HG03571 (cell line): ENCODE measurements around the gene PLA2G2D.

Experiments used
- ATAC-seq: cut with Tn5 transposase; IDR thresholded peaks from one replicate; pipeline ENCODE4 v1.9.1; 2021; ENCODE audit not compliant: unreplicated experiment

The PLA2G2D gene

DNA sequence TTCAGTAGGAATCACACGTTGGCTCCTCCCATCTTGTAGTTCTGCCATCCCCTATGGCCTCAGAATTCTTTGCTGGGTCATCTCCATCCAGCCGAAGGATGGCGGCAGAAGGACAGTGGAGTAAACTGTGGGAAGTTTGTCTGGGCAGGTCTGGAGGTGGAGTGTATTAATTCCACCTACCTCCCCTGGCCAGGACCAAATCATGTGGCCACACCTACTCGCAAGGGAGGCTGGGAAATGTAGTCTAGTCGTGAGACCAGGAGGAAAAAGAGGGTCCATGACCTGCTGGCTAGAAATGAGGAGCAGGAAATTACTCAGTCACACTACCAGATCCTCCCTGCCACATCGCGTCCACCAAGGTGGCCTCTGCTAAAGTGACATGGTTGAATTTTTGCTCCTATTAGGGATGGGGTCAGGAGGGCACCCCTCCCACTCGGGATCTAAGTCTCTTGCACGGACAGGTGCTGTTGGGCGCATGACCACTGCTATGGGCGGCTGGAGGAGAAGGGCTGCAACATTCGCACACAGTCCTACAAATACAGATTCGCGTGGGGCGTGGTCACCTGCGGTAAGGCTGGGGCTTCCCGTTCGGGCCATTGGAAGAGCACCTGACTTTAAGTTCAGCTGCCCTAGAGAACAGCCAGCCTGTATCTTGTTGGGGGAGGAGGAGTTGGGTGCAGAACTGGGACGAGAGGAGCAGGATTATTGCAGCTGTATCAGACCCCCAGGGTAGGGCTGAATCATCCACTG lies 29.8 kb downstream of the PLA2G2D start:
- ATAC-seq, result no peak

DNA sequence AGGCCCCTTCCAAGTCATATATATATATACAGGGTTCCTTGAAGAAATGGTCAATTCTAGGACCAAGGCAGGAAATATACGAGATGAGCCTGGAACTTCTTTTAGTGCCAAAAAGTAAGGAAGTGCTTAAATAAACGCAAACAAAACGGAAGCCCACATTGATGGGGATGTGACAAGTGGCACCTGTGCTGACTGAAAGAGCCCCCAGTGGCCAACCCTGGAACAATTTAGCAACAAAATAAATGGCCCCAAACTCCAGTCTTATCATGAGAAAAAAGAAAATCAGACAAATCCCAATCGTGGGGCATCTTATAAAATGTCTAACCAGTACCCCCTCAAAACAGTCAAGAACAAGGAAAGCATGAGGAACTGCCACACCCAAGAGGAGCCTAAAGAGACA lies 31.7 kb downstream of the PLA2G2D start:
- ATAC-seq, result no peak

DNA sequence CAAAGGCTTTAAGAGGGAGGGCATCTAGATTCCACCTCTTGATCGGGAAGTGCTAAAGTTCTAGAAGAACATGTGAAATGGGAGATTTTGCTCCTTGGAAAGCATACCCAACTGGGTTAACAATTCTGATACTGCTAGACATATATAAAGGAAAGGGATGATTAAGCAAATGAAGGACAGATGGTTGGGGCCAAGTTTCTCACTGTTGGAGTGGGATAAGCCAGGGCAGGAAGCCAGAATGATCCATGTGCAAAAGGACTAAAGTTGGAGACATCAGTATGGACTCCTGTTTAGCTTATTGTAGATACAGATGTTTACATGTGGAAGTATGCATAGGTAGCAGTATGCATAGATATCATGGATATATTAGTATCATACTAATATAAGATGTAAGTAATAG lies 32.5 kb downstream of the PLA2G2D start:
- ATAC-seq, result no peak

DNA sequence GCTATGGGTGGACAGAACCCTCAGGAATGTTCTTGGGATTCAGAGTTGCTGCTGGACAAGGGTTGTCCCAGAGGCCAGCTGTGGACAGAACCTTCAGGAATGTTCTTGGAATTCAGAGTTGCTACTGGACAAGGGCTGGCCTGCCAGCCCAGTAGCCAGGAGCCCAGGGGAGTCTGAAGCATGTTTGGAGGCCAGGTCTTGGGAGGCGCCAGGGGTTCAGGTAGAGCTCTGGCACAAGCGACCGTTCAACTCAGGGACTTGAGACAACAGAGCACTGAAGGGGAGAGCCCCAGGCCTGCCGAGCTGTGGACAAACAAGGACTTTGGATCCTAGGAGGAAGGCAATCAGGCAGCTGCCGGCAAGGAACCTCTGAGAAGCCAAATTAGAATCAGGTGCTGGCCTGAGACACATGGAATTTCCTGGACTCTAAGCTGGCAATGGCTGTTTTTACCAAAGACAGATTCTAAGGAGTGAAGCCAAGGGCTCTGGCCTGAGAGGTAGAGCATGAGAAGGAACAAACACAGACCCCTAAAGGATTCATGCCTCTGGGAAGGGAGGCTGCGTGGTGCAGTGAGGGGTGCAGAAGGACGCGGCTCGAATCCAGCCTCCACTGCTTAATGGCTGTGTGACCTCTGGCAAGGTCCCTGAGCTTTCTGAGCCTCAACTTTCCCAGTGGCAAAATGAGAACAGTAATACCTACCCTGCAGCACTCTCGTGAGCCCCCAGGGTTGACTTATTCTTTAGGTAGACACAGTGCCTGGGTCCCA lies 36.0 kb downstream of the PLA2G2D start:
- no peak for ATAC-seq

DNA sequence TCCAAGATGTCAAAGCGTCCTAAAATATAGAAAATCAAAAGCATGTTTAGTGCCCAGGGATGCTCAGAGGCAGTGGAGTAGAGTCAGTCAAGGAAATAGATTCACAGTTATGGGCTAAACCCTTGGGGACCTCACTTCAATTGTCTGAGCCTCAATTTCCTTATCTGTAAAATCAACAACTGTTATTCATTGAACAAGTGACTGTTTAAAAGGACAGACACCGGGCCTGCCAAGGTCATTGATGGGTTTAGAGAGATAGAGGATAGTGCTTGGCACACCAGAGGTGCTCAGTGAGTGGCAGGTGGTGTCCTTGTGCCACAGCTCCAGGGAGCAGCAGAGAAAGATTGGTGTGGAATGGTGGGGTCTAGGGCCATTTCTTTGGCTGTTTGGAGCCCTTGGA lies 36.6 kb downstream of the PLA2G2D start:
- no peak for ATAC-seq

DNA sequence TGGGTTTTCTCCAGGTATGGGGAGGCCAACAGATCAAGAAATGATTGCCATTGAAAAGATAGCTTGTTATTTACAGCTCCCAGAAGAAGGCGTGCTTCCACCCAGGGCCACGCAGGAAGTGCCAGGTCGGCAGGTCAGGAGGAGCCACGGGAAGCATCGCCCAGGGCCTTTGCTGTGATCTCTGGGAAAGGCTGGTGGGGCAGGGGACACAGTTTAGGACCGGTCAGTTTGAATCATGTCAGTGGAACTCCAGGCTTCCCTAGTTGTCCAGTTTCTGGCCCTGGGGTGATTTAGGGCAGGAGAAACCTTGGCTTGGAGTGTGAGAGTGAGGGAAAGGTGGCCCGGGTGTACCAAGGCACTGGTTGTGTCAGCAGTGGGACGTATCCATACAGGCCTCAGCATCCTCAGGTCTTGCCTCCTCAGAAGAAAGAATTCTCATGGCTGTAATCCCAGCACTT lies 38.0 kb downstream of the PLA2G2D start:
- no peak for ATAC-seq

DNA sequence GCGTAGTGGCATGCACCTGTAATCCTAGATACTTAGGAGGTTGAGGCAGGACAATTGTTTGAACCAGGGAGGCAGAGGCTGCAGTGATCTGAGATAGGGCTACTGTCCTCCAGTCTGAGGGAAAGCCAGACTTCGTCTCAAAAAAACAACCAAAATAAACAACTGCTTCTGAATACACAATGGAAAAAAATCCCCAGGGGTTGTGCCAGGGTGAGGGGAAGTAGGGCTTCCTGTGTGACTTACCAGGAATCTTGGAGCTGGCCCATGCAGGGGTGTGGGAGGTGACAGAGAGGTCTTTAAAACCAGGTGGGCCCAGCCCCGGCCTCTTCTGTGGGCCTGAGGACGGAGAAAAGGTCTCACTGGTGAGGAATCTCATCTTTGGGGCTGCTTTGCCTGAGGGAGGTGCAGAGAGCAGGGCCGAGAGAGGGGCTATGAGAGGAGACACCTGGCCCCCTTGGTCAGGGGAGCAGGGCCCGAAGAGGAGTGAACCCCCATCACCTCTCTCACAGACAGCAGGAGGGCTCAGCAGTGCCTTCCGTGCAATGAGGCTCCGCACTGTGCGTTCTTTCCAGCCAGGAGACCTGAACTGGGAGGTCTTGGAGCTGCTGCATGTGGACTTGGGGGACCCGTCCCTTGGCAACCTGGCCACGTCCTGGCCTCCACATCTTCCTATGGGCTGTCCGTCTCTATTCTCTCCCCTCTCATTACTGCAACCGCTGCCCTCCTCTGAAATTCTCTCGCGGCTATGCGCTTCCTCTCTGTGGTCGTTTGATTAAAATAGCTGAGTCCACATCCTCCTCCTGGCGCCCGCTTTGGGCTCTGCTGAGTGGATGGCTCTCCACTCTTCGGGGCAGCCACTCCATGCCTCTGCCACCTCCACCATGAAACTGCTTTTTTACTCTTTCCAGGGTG lies 38.6 kb downstream of the PLA2G2D start:
- no peak for ATAC-seq

DNA sequence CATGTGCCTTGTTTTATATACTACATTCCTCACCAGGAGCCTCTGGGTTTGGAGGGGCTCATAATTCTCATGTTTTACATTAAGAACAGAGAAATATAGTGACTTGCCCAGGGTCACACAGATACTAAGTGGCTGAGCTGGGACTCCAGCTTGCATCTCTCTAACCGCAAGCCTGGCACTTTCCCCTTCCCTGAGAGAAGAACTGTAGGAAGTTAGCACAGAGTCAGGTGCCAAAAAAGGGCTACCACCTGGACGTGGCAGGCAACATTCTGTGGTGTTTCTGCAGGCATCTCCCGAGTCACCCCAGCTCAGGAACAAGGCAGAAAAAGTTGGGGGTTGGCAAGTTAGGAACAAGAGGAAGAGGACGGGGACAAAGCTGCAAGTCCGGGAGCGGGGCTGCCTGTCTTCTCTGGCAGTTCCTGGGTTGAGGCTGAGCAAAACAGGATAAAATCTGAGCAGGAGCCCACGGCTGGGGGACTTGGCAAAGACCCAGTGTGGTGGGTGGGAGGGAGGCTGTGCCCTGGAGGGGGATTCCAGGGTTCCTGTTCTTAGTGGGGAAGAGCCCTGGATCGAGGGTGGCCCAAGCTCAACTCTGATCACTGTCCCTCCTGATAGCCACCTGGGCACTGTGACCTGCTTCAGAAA lies 39.6 kb downstream of the PLA2G2D start:
- no peak for ATAC-seq

DNA sequence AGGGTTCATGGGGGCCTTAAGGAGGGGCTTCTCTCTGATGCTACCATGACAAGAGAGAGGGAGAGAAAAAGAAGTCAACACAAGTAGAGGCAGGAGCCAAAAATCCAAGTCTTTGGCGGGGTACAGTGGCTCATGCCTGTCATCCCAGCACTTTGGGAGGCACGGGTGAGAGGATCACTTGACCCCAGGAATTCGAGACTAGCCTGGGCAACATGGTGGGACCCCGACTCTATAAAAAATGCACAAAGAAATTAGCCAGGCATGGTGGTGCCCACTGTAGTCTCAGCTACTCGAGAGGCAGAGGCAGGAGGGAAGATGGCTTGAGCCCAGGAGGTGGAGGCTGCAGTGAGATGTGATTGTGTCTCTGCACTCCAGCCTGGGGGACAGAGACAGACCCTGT lies 40.6 kb downstream of the PLA2G2D start:
- no peak for ATAC-seq

DNA sequence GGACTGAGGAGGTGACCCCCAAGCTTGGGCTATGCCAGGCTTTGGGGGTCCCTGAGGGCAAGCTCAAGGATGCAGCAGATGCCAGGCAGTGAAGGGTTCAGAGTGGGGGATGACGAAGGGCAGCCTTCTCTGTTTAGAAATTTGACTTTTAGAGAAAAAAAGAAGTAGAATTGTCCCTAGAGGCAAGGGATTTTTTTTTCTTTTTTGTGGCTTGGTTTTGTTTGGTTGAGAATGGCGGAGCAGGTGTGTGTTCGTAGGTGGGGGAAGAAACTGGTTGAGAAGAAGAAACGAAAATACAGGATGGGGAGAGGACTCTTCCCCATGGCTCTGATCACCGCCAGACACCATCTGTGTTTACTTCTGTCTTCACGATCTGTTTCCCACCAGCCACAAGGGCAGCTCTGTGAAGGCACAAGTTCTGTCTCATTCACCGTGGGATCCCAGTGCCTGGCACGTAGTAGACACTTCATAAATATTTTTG lies 41.1 kb downstream of the PLA2G2D start:
- no peak for ATAC-seq

DNA sequence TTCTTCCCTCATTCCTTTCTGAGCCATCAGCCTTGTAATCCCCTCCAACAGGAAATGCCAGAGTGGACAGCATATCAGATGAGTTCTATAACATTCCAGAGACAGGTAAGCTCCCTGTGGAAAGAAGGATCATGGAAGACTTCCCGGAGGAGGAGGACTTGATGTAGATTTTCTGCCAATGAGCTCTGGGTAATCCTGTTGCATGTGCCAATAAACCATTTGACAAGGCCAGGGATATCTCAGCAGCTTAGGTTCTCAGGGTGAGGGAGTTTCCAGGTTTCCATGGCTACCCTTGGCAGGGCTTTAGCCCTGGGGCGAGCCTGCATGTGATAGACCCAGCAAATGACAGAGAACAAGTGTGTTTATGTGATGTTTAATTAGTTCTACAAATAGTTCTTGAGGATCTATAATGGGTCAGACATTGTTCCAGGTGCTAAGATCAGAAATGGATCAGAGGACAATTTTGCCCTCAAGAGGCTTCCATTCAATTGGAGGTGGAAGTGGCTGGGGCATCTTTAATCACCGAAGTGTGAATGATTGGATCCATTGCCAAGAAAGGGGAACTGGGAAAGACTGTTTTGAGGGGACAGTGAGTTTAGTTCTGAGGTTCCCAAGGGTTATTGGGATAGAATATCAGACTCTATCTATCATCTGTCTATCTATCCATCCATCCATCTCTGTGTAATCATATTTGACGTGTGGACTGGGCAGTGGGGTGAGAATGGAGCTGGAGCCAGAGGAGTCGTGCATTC lies 42.5 kb downstream of the PLA2G2D start:
- no peak for ATAC-seq

DNA sequence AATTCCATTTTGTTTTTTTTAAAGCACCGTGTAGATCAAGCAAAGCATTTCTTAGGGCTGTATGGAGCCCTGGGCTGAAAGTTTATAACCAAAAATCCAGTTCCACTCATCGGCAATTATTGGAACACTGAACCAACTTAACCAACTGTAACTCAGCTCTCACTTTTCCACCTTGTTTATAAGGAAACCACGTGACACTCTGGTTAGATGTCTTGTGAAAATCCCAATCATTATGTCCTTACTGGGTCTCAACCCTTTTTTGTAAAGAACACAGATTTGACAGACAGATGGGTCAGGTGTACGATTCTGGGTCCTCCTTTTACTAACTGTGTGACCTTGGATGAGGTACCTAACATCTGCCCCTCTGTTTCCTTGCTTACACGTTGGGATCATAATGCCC lies 43.1 kb downstream of the PLA2G2D start:
- ATAC-seq, result no peak

DNA sequence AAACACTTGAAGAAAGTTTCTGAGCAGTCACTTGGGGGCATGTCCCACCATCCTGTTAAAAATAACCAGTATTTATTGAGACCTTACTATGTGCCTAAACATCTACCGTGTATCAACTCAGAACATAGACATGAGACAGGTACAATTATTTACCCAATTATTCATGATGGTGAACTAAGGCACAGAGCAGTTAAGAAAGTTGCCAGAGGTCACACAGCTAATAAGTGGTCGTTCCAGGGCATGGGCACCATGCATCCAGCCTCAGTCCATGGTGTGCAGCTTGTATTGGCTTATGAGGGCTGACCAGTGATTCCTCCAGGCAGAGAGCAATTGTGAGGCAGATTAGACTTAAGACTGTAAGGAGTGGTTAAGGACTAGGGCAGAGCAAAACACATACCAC lies 44.0 kb downstream of the PLA2G2D start:
- no peak for ATAC-seq

DNA sequence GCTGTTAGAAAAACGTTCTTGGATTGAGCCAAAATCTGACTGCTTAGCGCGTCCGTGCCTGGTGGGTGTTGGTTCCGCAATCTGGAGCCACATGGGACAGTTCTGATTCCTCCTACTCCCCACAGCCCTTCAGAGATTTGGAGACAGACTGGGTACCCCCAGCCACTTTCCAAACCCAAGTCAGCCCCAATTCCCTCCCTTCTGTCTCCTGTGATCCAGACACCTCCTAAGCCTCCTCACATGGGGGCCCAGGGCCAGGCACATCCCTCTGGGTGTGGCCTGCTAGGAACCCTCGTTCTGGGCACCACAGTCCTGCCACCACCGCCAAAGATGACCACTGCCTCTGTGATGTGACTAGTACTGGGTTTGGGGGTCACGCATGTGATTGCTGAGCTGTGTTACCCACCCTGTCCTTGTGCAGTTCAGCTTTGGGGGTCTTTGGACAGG lies 44.6 kb downstream of the PLA2G2D start:
- ATAC-seq, result no peak

DNA sequence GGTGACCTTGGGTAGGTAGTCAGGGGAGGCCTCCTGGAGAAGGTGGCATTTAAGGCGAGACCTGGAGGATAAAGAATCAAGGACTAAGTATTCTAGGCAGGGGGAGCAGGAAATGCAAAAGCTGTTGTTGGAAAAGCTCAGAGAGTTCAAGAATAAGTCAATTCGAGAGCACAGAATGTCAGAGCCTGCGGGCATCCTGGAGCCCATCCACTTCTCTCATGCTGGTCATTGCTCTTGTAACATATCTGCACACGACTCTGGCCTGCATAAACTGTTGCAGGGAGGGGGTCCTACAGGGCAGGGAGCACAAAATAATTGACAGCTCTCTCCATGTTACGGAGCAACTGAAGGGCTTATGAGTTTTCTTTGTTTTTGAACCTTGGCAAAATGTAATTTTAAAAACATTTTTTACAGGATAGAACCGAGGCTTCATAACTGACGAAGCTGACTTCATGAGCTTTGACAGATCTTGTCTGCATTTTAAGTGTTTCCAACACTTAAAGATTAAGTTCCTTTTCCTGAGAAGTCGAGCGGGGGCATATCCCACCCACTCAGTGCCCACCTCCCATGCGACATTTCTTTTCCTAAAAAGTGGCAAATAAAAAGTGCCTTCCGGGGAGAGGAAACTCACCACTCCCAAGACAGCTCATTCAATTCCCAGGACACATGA lies 45.1 kb downstream of the PLA2G2D start:
- no peak for ATAC-seq

DNA sequence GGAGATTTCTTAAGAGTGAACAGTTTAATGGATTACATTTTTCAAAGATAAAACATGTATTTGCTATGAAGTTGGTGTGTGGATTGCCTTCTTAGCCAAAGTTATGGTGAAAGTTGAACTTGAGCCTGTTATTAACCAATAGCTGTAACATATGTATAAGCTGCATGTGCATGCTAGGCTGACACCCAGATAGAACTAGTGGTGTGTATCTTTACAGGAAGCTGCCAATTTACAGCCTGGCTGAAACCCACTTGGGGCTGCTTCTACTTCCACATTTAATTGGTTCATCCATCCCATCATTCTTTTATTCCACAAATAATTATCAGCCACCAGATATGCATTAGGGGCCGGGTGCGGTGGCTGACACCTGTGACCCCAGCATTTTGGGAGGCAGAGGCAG lies 46.1 kb downstream of the PLA2G2D start:
- no peak for ATAC-seq

DNA sequence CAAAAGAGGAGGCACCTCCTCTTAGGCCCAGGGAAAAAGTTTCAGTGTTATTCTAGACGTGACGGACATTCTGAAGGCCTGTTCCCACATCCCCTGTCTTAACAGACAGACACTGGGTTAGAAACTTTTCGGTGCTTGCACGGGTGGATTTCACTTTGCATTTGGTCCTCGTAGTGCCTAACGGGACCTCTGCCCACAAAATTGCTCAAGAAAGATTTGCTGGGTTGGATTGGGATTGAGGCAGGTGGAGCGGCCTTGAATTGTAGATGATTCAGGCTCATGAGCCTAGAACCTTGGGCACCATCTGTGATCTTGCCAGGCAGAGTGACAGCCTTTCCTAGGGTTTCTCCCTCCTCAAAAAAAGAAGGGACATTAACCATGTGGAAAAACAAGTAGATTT lies 46.6 kb downstream of the PLA2G2D start:
- ATAC-seq, result no peak

DNA sequence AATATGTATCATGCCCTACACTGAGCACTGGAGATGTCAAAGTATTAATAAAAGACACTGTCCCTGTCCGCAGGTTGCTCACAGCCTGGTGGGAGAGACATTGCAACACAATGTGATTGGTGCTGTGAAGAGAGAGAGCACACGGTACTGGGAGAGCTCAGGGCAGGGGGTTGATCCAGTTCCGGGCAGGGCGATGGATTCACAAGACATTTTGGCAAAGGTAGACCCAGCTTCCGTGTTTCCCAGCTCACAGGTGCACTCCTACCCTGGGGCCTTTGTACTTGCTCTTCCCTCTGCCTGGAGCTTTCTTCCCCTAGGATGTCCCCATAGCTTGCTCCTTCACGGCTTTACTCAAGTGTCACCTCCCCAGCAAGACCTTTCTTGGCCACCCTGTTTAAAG lies 47.9 kb downstream of the PLA2G2D start:
- ATAC-seq, result no peak

DNA sequence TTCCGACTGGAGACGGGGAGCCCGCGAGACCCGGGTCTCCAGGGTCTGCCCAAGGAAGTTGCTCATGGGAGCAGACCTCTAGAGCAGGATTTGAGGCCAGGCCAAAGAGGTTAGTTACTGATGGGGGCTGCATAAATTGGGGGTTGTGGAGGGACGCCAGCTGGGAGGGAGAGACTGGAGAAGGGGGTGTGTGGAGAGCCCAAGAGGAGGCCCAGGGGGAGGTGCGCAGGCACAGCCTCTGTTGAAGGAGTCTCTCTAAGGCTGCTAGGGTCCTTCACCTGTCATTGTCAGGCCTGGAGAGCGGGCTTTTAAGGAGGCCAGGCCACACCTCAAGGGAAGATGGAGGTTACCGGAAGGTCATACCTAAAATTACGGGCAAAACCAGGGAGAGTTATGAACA lies 49.0 kb downstream of the PLA2G2D start:
- no peak for ATAC-seq

DNA sequence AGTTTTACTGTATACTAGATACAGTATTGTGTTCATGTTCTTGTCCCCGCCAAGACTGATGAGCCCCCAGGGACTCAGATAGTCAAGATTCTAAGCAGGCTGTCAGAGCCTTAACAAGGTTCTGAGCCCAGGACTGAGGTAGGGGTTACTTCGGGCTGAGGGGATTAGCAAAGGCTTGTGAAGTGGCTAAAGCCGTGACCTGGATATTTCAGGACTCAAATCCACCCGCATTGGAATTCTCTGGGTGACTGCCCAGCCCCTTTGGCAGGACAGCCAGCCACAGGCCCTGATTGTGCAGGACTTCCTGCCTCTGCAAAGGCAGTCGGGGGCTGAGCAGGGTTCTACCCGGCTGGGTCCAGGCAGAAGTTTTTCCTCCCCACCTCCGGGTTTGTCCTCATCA lies 49.5 kb downstream of the PLA2G2D start, which contains the start of gene PLA2G5:
Gene PLA2G5 (plus strand): TSS at position 321 of the 400 bp plus-strand sequence. CDS start 14,637 bp downstream, outside the sequence.
- ATAC-seq, result no peak
